Measurements from ENCODE around the gene SLBP. TPM values are rescaled to one million over a fixed set of nuclear protein-coding genes. Genes with fewer than 3 reads are reported as not detected.

SLBP gene
- total RNA-seq, 2 donors from 2014 or later, result 46.7 to 84.5 TPM

GRCh38 chr4:1643971-1644735 is 68.0 kb downstream of the SLBP start:
- intact Hi-C loops (cut with DNase I), result no loop called here
- TF ChIP-seq POLR2AphosphoS5 (IDR thresholded peaks at IDR 0.05) (no peak), POLR2A (IDR thresholded peaks at IDR 0.05) (no peak)
- TF ChIP-seq, protein P1, sequence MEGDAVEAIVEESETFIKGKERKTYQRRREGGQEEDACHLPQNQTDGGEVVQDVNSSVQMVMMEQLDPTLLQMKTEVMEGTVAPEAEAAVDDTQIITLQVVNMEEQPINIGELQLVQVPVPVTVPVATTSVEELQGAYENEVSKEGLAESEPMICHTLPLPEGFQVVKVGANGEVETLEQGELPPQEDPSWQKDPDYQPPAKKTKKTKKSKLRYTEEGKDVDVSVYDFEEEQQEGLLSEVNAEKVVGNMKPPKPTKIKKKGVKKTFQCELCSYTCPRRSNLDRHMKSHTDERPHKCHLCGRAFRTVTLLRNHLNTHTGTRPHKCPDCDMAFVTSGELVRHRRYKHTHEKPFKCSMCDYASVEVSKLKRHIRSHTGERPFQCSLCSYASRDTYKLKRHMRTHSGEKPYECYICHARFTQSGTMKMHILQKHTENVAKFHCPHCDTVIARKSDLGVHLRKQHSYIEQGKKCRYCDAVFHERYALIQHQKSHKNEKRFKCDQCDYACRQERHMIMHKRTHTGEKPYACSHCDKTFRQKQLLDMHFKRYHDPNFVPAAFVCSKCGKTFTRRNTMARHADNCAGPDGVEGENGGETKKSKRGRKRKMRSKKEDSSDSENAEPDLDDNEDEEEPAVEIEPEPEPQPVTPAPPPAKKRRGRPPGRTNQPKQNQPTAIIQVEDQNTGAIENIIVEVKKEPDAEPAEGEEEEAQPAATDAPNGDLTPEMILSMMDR (IDR thresholded peaks at IDR 0.05), result no peak
- H3K4me3 ChIP-seq, result no peak overlapping the region
- no peaks in the 10 kb centered on the region for H3K9me3 ChIP-seq
- H3K4me1 ChIP-seq (replicated peaks), result peaks cover 2% of the 10 kb centered on the region
- H3K36me3 ChIP-seq, result no peaks in the 10 kb centered on the region
- WGBS, result 92% methylated on average over 48 of the region's 48 CpGs
- no peaks in the 10 kb centered on the region for H3K27me3 ChIP-seq (replicated peaks; ENCODE audit: insufficient read depth)
- no peak overlapping the region for H3K27ac ChIP-seq
- DNase-seq (ENCODE audit: low spot score), result no peak

Small RNA genes within 50 kb of the gene (small RNA-seq; reads per million reads assigned to genes)
- gene RF00019, result 0 reads per million in 2 donors

Other genes starting within 250 kb of the SLBP start
- 10 to 100 TPM in 1 of 2 donors, 1 to 10 TPM in 1; 2.3 to 16.8 TPM for gene FAM53A, start 28.0 kb downstream of the SLBP start, total RNA-seq
- gene TMEM129, start 9.0 kb upstream of the SLBP start, total RNA-seq, result 10 to 100 TPM; 73.7 to 81.7 TPM
- 10 to 100 TPM in 1 of 2 donors, 1 to 10 TPM in 1; 4.3 to 35.6 TPM for gene TACC3, start 9.2 kb upstream of the SLBP start, total RNA-seq
- gene FGFR3, start 81.0 kb upstream of the SLBP start, total RNA-seq, result 10 to 100 TPM in 1 of 2 donors, 1 to 10 TPM in 1; 8.7 to 78.2 TPM
- gene LETM1, start 143.8 kb upstream of the SLBP start, total RNA-seq, result 10 to 100 TPM; 32.1 to 63.1 TPM
- gene NSD2, start 159.1 kb upstream of the SLBP start, total RNA-seq, result 10 to 100 TPM; 18.0 to 75.0 TPM